GM23338 (cell line): ENCODE data around the gene RHOG. TPM values are rescaled to one million over a fixed set of nuclear protein-coding genes. Genes with fewer than 3 reads are reported as not detected.

Experiments used
- ATAC-seq: fragments of 200-7000 bp; cut with Tn5 transposase; 3 replicates; pipeline ENCODE4 v1.9.1; 2020
- DNase-seq: peaks from one replicate; pipeline ENCODE4 v3.0.0-alpha.2; 2015; ENCODE audit warnings: low spot score
- H2AFZ ChIP-seq: fragments of 200-600 bp; sonication (generic); 2 replicates; pipeline ENCODE4 v1.8.0; 2016; ENCODE audit warnings: antibody characterized with exemption, mild to moderate bottlenecking, moderate library complexity
- H3F3A ChIP-seq: fragments of 200-600 bp; sonication (generic); replicated peaks from 2 replicates; pipeline ENCODE4 v1.8.0; 2017; ENCODE audit warnings: antibody characterized with exemption, mixed run types, low read depth
- H3K27ac ChIP-seq: fragments of 200-600 bp; sonication (generic); 2 replicates; pipeline ENCODE4 v1.6.1; 2016; ENCODE audit warnings: low read depth
- H3K27me3 ChIP-seq: fragments of 200-600 bp; sonication (generic); 2 replicates; pipeline ENCODE4 v1.8.0; 2016; ENCODE audit warnings: mild to moderate bottlenecking, mixed run types, moderate library complexity; ENCODE audit not compliant: insufficient read depth
- H3K36me3 ChIP-seq: fragments of 200-600 bp; sonication (generic); 2 replicates; pipeline ENCODE4 v1.8.0; 2016; ENCODE audit warnings: mild to moderate bottlenecking; ENCODE audit not compliant: insufficient read depth
- H3K4me1 ChIP-seq: fragments of 200-600 bp; sonication (generic); 2 replicates; pipeline ENCODE4 v1.8.0; 2016; ENCODE audit warnings: mild to moderate bottlenecking, moderate library complexity; ENCODE audit not compliant: insufficient read depth
- H3K4me2 ChIP-seq: fragments of 200-600 bp; sonication (generic); 2 replicates; pipeline ENCODE4 v1.7.1; 2017; ENCODE audit warnings: mixed run types
- H3K4me3 ChIP-seq: fragments of 200-600 bp; sonication (generic); 2 replicates; pipeline ENCODE4 v1.6.1; 2016; ENCODE audit warnings: mixed run types
- H3K79me2 ChIP-seq: fragments of 200-600 bp; sonication (generic); replicated peaks from 2 replicates; pipeline ENCODE4 v1.8.0; 2017; ENCODE audit warnings: mild to moderate bottlenecking; ENCODE audit not compliant: insufficient read depth
- H3K9me2 ChIP-seq: fragments of 200-600 bp; sonication (generic); 2 replicates; pipeline ENCODE4 v1.8.0; 2017; ENCODE audit not compliant: insufficient read depth
- H4K20me1 ChIP-seq: fragments of 200-600 bp; sonication (generic); replicated peaks from 2 replicates; pipeline ENCODE4 v1.8.0; 2017; ENCODE audit warnings: mild to moderate bottlenecking; ENCODE audit not compliant: insufficient read depth
- H3K27ac Mint-ChIP-seq: 2 replicates; pipeline ENCODE4 v1.8.0; 2020; ENCODE audit warnings: inconsistent platforms, mild to moderate bottlenecking, moderate library complexity, mixed read lengths
- H3K27me3 Mint-ChIP-seq: 3 replicates; pipeline ENCODE4 v1.8.0; 2022; ENCODE audit warnings: low read depth, mild to moderate bottlenecking, moderate library complexity, mixed read lengths, inconsistent platforms; ENCODE audit not compliant: insufficient read depth, poor library complexity
- H3K36me3 Mint-ChIP-seq: 3 replicates; pipeline ENCODE4 v1.8.0; 2021; ENCODE audit warnings: low read depth, mild to moderate bottlenecking, inconsistent platforms, moderate library complexity, mixed read lengths
- H3K4me1 Mint-ChIP-seq: 3 replicates; pipeline ENCODE4 v1.8.0; 2020; ENCODE audit warnings: mild to moderate bottlenecking, inconsistent platforms, mixed read lengths
- H3K4me3 Mint-ChIP-seq: 3 replicates; pipeline ENCODE4 v1.8.0; 2021; ENCODE audit warnings: moderate library complexity, mild to moderate bottlenecking, inconsistent platforms, mixed read lengths
- H3K9me3 Mint-ChIP-seq: 3 replicates; pipeline ENCODE4 v1.8.0; 2020; ENCODE audit warnings: moderate library complexity, mild to moderate bottlenecking, inconsistent platforms, mixed read lengths
- CREB1 ChIP-seq: fragments of 250-450 bp; sonication (Bioruptor Pico); IDR thresholded peaks from 2 replicates; pipeline ENCODE4 v1.5.0; 2020; ENCODE audit warnings: low read depth, mild to moderate bottlenecking, moderate library complexity
- JUNB ChIP-seq: IDR thresholded peaks from one replicate; pipeline ENCODE4 v1.6.1; 2016; ENCODE audit warnings: antibody characterized with exemption; ENCODE audit not compliant: unreplicated experiment
- POLR2AphosphoS5 ChIP-seq: IDR thresholded peaks from 2 replicates; pipeline ENCODE4 v1.6.1; 2016; ENCODE audit warnings: antibody characterized with exemption, low read depth
- ZNF114 ChIP-seq: fragments of 250-450 bp; sonication (Bioruptor Pico); IDR thresholded peaks from 2 replicates; pipeline ENCODE4 v1.5.0; 2020; ENCODE audit warnings: mild to moderate bottlenecking, moderate library complexity
- polyA plus RNA-seq: library from polyadenylated mRNA; unstranded; fragments of >200 nt; fragmentation: Nextera tagmentation; extraction: Ambion mirVana; gene quantifications from 2 replicates; pipeline ENCODE4 v1.2.1, GENCODE V29; 2016
- total RNA-seq: library from RNA; depleted of rRNA; stranded (reverse); fragments of >200 nt; shearing (Covaris generic); gene quantifications from 2 replicates; pipeline ENCODE4 v1.2.3, GENCODE V29; 2014
- TF ChIP-seq, protein P1 (sequence below): fragments of 250-450 bp; sonication (Bioruptor Pico); IDR thresholded peaks from 2 replicates; pipeline ENCODE4 v1.5.0; 2020; ENCODE audit warnings: mild to moderate bottlenecking, moderate library complexity
- TF ChIP-seq, protein P2 (sequence below), 2 experiments: fragments of 200-600 bp in 1 of 2; sonication (generic) in 1 of 2; conservative IDR thresholded peaks; 2 replicates each; pipeline versions ENCODE4 v1.5.1 to v1.6.1; 2016 to 2017; ENCODE audit warnings: antibody characterized with exemption in 2 of 2, low read depth in 2 of 2, mild to moderate bottlenecking in 2 of 2, moderate library complexity in 1 of 2
- TF ChIP-seq, protein P3 (sequence below): IDR thresholded peaks from one replicate; pipeline ENCODE4 v1.6.1; 2018; ENCODE audit warnings: antibody characterized with exemption; ENCODE audit not compliant: unreplicated experiment

Gene RHOG
- total and polyA plus RNA-seq, 2 experiments from 2014 or later = 26.3 to 38.6 TPM

DNA sequence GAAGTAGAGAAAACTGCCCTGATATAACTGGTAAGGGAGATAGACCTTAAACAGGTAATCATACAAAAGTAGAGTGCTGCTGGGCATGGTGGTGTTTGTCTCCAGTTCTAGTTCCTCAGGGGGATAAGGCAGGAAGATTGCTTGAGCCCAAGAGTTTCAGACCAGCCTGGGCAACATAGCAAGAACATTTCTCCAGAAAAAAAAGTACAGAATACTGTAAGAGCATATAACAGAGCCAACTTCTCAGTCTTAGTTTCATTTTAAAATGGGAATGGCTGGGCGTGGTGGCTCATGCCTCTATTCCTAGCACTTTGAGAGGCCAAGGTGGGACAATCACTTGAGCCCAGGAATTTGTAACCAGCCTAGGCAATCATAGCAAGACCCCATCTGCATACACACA is 4.5 kb upstream of the RHOG start:
- no peak overlapping the region for H2AFZ ChIP-seq
- TF ChIP-seq, protein P1, sequence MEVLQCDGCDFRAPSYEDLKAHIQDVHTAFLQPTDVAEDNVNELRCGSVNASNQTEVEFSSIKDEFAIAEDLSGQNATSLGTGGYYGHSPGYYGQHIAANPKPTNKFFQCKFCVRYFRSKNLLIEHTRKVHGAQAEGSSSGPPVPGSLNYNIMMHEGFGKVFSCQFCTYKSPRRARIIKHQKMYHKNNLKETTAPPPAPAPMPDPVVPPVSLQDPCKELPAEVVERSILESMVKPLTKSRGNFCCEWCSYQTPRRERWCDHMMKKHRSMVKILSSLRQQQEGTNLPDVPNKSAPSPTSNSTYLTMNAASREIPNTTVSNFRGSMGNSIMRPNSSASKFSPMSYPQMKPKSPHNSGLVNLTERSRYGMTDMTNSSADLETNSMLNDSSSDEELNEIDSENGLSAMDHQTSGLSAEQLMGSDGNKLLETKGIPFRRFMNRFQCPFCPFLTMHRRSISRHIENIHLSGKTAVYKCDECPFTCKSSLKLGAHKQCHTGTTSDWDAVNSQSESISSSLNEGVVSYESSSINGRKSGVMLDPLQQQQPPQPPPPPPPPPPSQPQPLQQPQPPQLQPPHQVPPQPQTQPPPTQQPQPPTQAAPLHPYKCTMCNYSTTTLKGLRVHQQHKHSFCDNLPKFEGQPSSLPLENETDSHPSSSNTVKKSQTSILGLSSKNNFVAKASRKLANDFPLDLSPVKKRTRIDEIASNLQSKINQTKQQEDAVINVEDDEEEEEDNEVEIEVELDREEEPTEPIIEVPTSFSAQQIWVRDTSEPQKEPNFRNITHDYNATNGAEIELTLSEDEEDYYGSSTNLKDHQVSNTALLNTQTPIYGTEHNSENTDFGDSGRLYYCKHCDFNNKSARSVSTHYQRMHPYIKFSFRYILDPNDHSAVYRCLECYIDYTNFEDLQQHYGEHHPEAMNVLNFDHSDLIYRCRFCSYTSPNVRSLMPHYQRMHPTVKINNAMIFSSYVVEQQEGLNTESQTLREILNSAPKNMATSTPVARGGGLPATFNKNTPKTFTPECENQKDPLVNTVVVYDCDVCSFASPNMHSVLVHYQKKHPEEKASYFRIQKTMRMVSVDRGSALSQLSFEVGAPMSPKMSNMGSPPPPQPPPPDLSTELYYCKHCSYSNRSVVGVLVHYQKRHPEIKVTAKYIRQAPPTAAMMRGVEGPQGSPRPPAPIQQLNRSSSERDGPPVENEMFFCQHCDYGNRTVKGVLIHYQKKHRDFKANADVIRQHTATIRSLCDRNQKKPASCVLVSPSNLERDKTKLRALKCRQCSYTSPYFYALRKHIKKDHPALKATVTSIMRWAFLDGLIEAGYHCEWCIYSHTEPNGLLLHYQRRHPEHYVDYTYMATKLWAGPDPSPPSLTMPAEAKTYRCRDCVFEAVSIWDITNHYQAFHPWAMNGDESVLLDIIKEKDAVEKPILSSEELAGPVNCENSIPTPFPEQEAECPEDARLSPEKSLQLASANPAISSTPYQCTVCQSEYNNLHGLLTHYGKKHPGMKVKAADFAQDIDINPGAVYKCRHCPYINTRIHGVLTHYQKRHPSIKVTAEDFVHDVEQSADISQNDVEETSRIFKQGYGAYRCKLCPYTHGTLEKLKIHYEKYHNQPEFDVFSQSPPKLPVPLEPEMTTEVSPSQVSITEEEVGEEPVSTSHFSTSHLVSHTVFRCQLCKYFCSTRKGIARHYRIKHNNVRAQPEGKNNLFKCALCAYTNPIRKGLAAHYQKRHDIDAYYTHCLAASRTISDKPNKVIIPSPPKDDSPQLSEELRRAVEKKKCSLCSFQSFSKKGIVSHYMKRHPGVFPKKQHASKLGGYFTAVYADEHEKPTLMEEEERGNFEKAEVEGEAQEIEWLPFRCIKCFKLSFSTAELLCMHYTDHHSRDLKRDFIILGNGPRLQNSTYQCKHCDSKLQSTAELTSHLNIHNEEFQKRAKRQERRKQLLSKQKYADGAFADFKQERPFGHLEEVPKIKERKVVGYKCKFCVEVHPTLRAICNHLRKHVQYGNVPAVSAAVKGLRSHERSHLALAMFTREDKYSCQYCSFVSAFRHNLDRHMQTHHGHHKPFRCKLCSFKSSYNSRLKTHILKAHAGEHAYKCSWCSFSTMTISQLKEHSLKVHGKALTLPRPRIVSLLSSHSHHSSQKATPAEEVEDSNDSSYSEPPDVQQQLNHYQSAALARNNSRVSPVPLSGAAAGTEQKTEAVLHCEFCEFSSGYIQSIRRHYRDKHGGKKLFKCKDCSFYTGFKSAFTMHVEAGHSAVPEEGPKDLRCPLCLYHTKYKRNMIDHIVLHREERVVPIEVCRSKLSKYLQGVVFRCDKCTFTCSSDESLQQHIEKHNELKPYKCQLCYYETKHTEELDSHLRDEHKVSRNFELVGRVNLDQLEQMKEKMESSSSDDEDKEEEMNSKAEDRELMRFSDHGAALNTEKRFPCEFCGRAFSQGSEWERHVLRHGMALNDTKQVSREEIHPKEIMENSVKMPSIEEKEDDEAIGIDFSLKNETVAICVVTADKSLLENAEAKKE (CRISPR knock-in tag) = no peak
- no peak for TF ChIP-seq CREB1 (CRISPR knock-in tag)
- TF ChIP-seq JUNB = no peak
- TF ChIP-seq, protein P2, sequence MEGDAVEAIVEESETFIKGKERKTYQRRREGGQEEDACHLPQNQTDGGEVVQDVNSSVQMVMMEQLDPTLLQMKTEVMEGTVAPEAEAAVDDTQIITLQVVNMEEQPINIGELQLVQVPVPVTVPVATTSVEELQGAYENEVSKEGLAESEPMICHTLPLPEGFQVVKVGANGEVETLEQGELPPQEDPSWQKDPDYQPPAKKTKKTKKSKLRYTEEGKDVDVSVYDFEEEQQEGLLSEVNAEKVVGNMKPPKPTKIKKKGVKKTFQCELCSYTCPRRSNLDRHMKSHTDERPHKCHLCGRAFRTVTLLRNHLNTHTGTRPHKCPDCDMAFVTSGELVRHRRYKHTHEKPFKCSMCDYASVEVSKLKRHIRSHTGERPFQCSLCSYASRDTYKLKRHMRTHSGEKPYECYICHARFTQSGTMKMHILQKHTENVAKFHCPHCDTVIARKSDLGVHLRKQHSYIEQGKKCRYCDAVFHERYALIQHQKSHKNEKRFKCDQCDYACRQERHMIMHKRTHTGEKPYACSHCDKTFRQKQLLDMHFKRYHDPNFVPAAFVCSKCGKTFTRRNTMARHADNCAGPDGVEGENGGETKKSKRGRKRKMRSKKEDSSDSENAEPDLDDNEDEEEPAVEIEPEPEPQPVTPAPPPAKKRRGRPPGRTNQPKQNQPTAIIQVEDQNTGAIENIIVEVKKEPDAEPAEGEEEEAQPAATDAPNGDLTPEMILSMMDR (conservative IDR thresholded peaks at IDR 0.05; ENCODE audit: low read depth in 2 of 2) = no peak
- TF ChIP-seq POLR2AphosphoS5 = no peak
- TF ChIP-seq ZNF114 (CRISPR knock-in tag) = no peak
- TF ChIP-seq, protein P3, sequence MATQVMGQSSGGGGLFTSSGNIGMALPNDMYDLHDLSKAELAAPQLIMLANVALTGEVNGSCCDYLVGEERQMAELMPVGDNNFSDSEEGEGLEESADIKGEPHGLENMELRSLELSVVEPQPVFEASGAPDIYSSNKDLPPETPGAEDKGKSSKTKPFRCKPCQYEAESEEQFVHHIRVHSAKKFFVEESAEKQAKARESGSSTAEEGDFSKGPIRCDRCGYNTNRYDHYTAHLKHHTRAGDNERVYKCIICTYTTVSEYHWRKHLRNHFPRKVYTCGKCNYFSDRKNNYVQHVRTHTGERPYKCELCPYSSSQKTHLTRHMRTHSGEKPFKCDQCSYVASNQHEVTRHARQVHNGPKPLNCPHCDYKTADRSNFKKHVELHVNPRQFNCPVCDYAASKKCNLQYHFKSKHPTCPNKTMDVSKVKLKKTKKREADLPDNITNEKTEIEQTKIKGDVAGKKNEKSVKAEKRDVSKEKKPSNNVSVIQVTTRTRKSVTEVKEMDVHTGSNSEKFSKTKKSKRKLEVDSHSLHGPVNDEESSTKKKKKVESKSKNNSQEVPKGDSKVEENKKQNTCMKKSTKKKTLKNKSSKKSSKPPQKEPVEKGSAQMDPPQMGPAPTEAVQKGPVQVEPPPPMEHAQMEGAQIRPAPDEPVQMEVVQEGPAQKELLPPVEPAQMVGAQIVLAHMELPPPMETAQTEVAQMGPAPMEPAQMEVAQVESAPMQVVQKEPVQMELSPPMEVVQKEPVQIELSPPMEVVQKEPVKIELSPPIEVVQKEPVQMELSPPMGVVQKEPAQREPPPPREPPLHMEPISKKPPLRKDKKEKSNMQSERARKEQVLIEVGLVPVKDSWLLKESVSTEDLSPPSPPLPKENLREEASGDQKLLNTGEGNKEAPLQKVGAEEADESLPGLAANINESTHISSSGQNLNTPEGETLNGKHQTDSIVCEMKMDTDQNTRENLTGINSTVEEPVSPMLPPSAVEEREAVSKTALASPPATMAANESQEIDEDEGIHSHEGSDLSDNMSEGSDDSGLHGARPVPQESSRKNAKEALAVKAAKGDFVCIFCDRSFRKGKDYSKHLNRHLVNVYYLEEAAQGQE = no peak
- Mint-ChIP-seq H3K9me3 (no peaks in the 10 kb centered on the region), H3K4me1 (peaks cover 9% of the 10 kb centered on the region; the same call in 2 of the 3 replicates), H3K4me3 (no peak overlapping the region), H3K27me3 (peaks cover 7% of the 10 kb centered on the region), H3K27ac (no peak overlapping the region), H3K36me3 (no peaks in the 10 kb centered on the region)
- no peaks in the 10 kb centered on the region for H3K27me3 ChIP-seq
- DNase-seq (no peak), ATAC-seq (no peak)
- H3K4me2 ChIP-seq = no peak overlapping the region
- H3K27ac ChIP-seq = no peak overlapping the region
- H3K9me2 ChIP-seq = no peaks in the 10 kb centered on the region
- H4K20me1 ChIP-seq = no peaks in the 10 kb centered on the region
- no peaks in the 10 kb centered on the region for H3K36me3 ChIP-seq
- no peak overlapping the region for H3K4me3 ChIP-seq
- H3F3A ChIP-seq = no peaks in the 10 kb centered on the region
- peaks cover 2% of the 10 kb centered on the region for H3K79me2 ChIP-seq
- H3K4me1 ChIP-seq = peaks cover 4% of the 10 kb centered on the region; the same call in 1 of the 2 replicates
